ENCODE measurements around the gene RASSF9.

DNA sequence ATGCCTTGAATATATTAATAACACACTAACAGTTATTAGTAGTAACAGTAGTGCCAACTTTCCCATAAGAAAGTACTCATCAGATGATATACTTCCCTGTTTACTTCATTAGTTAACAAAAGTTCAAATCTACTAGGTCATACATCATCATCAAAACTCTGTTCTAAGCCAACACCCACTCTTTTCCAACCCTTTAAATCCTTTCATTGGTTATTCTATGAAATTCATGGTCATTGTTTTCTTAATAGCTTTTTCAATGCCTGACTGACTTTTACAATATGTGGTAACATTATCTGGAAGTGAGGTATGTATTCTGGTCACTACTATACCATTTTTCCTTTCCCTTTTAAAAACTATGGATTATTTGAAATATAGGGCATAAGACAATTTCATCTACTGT lies 47.6 kb upstream of the RASSF9 start:
- TF ChIP-seq, protein P1, sequence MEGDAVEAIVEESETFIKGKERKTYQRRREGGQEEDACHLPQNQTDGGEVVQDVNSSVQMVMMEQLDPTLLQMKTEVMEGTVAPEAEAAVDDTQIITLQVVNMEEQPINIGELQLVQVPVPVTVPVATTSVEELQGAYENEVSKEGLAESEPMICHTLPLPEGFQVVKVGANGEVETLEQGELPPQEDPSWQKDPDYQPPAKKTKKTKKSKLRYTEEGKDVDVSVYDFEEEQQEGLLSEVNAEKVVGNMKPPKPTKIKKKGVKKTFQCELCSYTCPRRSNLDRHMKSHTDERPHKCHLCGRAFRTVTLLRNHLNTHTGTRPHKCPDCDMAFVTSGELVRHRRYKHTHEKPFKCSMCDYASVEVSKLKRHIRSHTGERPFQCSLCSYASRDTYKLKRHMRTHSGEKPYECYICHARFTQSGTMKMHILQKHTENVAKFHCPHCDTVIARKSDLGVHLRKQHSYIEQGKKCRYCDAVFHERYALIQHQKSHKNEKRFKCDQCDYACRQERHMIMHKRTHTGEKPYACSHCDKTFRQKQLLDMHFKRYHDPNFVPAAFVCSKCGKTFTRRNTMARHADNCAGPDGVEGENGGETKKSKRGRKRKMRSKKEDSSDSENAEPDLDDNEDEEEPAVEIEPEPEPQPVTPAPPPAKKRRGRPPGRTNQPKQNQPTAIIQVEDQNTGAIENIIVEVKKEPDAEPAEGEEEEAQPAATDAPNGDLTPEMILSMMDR (conservative IDR thresholded peaks at IDR 0.05; ENCODE audit: low read depth, low read length), result no peak
- TF ChIP-seq EZH2 (IDR thresholded peaks at IDR 0.05; ENCODE audit: borderline replicate concordance, low read depth, low read length, poor library complexity, severe bottlenecking), result no peak

Measured in A673 (cell line).